ENCODE results near the gene NUP214.
"Not testable (repeated sequence)": the region's sequence is repeated elsewhere in the genome, so short reads cannot be mapped to it uniquely, and the experiment has no call there.

Gene NUP214

DNA sequence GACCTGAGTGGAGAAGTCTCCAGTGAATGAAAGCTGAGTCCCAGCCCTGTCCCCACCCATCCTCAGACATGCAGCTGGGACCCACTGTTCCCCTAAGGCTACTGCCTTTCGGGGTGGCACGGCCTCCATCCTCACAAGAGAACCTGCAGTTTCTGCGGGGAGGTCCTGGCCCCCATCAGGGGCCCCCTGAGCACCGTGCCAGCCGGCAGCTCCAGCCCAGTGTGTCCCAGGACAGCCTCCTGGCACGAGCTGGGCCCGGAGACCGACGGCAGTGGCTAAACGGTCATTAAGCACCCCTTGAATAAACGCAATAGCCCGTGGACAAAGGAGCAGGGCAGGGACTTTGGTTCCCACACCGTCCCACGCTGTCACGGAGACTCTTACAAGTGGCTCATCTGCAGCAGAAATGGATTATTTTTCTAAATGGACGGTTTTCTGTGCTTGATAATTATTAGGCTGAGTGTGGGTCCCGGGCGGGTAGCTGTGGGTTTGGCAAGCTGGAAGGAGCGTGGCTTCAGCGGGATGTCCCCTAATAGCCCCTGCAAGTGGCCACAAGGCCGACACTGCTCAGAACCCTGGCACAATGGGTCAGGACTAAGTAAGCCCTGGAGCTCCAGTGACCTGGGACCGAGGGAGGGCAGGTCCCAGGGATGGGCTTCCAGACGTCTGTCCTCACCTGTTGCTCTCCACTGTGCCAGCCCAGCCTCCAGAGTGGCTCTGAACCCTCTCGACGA lies 133.5 kb downstream of the NUP214 start:
- DNase-seq (ENCODE audit: low read depth in 2 of 3, low spot score in 2 of 3): no peak

DNA sequence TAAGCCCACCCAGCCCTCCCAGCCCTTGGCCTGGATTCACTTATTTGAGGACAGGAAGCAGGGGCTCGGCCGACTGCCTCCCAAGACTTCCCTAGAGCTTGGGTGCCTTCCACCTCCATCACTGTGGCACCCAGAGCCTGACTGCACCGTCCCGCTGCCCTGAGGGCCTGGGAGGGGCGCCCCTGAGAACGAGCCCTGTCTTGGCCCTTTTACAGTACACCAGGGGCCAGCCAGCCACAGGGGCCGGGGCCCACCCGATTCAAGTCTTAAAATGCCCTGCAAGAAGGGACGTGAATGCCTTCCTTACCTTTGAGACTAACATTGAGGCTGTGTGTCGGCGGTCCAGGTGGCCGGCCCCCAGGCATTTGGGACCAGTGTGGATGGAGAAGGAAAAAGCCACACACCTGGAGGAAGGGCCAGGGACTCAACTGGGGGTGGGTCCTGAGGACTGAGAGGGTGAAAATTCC lies 134.1 kb downstream of the NUP214 start:
- DNase-seq (ENCODE audit: low read depth in 2 of 3, low spot score in 2 of 3): no peak

DNA sequence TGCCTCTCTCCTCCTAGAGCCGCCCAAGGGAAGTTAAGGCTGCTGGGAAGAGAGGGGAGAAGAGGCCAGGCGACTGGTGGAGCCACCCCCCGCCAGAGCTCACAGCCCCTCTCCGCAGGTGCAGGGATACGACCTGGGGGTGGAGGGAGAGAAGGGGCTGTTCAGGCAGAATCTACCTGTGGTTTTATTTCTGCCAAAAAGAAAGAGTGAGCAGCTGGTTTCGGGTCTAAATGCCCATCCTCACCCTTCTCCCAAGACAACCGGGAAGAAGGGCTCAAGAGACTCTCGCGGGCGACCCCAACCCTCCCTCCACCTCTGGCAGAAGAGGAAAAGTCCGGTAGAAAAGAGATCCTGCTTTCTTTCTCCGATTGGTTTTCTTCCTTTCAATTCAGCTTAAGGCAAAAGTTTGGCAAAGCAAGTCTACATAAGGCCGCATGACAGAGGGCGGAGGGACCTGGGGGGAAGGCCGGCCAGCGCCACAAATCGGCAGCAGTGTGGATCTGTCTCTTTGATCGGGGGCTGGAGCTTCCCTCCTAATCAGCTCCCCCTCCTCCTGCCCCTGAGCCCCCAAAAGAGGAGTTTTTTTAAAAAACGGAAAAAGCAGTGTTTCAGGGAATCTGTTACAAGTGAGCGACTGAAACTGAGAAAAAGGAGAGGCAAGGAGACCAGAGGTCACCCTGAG lies 134.7 kb downstream of the NUP214 start:
- DNase-seq (ENCODE audit: low read depth in 2 of 3, low spot score in 2 of 3): no peak

DNA sequence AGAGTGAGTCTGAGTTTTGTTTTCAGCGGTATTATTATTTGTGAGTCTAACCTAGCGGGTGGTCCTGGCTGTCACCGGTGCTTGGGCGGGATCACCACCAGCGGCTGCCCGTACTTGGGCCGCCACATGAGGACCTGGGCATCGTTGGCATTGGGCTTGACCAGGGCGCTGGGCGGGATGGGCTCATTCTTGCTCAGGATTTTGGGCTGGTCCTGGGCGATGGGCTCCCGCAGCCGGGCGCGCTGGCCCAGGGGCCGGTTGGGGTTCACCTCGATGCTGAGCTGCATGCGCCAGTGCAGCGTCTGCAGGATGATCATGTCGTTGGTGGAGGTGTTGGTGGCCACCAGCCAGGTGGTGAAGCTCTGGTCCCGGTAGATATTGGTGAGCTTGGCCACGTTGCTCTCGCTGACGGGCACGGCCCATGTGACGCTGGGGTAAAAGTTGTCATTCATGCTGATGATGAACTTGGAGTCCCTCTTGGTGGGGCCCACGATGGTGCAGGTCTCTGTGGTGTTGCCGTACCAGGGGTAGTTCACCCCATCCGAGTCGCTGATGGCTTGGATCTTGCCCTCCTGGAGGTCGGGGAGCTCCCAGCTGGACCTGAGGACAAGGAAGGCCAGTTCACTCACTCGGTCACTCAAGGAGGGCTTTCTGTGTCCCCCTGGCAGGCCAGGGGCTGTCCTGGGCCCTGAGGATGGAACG lies 135.5 kb downstream of the NUP214 start:
- DNase-seq (ENCODE audit: low read depth in 2 of 3, low spot score in 2 of 3): no peak

DNA sequence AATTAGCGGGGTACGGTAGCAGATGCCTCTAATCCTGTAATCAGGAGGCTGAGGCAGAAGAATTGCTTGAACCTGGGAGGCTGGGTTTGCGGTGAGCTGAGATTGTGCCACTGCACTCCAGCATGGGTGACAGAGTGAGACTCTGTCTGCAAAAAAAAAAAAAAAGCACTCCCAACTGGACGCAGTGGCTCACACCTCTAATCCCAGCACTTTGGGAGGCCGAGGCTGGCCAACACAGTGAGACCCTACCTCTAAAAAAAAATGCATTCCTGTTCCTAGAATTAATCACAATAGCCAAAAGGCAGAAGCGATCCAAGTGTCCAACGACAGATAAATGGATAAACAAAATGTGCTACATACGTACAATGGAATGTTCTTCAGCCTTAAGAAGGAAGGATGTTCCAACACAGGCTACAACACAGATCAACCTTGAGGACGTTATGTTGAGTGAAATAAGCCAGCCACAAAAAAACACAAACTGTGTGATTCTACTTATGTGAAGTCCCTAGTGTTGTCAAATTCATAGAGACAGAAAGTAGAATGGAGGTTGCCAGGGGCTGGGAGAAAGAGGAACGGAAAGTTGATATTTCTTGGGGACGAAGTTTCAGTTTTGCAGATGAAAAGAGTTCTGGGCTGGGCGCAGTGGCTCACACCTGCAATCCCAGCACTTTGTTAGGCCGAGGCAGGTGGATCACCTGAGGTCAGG lies 137.1 kb downstream of the NUP214 start:
- DNase-seq (ENCODE audit: low read depth in 2 of 3, low spot score in 2 of 3): no peak

DNA sequence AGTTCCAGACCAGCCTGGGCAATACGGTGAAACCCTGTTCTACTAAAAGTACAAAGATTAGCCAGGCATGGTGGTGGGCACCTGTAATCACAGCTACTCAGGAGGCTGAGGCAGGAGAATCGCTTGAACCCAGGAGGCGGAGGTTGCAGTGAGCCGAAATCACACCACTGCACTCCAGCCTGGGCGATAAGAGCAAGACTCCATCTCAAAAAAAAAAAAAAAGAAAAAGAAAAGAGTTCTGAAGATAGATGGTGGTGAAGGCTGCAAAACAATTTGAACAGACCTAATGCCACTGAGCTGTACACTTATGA lies 137.6 kb downstream of the NUP214 start:
- not testable (repeated sequence) for DNase-seq (ENCODE audit: low read depth in 2 of 3, low spot score in 2 of 3)

DNA sequence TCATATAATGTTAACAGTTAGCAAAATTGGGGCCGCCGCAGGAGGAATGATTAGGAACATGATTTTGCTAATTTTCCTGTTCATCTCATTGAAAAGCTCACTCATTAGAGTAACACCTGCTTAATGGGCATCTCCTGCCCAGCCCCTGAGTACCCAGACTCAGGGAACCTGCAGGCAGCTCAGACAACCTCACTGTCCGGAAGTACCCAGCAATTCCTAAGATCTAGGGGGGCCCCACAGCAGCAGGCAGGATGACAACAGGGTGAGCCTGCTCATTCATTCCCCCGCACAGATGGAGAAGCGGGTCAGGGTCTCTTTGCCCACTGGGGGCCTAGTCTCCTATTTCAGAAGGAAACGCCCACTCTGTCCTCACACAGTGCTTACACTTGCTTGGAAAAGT lies 138.3 kb downstream of the NUP214 start:
- no peak for DNase-seq (ENCODE audit: low read depth in 2 of 3, low spot score in 2 of 3)

DNA sequence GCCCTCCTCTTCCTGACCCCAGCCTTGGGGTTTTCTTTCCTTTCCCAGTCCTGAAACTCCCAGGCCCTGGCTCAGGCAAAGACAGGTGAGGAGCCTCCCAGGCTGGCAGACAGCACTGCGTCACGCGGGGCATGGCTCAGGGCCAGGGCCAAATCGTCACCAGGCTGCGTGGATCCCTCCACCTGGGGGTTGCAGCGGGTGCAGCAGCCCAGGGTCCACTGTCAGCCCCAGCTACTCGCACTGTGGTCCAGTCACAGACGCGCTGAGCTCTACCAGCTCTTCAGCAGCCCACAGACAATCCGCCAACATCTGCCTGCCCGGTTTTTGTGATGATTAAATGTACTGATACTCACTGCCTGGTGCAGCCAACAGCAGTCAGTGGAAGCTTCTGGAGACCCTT lies 138.8 kb downstream of the NUP214 start:
- no peak for DNase-seq (ENCODE audit: low read depth in 2 of 3, low spot score in 2 of 3)

DNA sequence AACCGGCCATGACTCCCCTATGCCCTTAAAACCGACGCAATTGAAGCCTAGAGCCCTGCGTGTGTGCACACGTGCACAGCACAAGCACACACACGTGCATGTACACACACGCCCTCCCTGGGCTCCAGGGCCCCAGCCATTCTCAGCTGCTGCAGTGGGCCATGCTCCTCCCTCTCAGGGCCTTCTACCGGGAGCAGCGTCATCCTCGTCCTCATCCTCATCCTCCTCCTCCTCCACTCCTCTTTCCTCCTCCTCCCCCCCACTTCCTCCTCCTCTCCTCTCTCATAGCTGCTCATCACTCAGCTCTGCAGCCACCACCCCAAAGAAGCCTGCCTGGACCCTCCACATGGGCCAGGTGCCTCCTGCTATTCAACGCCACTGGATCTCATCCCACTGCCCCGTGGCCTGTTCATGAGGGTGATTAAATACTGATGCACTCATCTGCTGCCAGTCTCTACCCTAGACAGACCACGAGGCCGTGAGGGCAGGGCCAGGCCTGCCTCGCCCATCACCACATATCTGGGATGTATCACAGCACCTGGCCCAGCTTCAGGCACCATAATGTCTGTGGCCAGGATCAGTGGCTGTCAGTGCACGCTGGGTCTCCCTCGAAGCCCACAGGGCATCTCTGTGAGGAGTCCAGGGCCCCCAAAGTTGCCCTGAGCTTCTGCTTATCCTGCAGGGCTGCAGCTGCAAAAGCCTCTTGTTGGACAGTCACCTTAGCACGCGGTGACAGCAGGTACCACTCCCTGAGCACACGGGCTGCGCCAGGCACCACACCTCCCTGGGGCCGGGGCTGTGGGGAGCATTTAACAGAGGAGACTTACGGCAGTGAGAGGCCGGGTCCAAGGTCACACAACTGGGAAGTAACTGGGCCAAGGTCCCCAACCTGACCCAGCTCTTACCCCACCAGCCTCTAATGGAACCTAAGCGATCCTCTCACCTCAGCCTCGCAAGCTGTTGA lies 141.2 kb downstream of the NUP214 start:
- DNase-seq (ENCODE audit: low read depth in 2 of 3, low spot score in 2 of 3): no peak

DNA sequence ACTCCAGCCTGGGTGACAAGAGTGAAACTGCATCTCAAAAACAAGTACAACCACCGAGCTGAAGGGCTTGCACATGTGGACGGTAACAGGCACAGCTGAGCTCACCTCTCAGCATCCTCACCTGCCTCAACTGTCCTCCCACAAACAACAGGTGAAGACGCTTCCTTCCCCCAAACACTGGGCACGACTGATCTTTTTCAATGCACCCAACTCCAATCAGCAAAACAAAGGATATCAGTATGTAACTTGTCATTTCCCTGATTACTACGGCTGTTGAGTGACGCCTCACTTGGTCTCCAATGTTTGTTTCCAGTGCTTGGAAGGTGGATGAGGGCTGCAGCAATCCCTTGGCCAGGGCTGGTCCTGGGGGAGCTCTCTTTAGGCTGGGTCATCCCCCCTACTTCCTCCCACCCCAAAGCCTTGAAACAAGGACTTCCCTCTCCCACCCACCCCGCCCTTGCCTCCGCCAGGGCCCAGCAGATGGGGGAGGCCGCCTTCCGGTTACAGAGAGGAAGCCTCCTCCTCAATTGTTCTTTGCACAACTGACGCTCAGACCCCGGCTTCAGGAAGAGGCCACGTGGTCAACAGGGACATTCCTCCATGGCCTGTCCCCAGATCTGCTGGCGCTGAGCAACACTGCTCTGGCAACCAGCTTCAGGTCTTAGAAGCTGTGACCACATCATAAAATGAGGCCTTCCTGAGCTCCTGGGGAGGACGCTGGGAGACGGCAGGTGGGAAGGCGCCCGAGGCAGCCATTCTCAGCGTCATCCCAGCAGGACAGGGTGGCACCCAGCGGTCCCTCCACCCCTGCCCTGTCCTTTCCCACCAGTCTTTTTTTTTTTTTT lies 145.0 kb downstream of the NUP214 start:
- no peak for DNase-seq (ENCODE audit: low read depth in 2 of 3, low spot score in 2 of 3)

DNA sequence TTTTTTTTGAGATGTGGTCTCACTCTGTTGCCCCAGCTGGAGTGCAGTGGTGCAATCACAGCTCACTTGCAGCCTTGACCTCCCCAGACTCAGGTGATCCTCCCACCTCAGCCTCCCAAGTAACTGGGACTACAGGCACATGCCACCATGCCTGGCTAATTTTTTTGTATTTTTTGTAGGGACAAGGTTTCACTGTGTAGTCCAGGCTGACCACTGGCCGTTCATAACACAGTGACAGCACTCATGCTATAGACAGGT lies 145.6 kb downstream of the NUP214 start:
- not testable (repeated sequence) for DNase-seq (ENCODE audit: low read depth in 2 of 3, low spot score in 2 of 3)

DNA sequence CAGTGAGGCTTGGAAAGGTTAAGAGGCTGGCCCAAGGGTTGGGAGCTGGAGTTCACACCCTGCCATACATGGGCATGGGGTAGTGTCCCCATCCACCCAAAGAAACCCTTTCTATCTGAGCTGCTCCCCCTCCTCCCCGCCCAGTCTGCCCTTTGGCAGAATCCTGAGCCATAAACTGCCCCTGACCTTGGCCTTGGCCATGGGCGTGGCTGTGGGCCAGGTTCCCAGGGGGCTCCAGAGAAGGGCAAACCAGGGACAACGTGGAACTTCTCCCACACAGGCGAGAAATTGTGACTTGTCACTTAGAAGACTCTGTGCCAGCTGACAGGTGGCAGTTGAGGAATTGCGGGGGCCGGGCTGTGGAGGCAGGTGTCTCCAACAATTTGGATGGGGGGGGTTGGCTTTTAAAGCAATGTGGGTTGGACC lies 146.1 kb downstream of the NUP214 start:
- no peak for DNase-seq (ENCODE audit: low read depth in 2 of 3, low spot score in 2 of 3)

DNA sequence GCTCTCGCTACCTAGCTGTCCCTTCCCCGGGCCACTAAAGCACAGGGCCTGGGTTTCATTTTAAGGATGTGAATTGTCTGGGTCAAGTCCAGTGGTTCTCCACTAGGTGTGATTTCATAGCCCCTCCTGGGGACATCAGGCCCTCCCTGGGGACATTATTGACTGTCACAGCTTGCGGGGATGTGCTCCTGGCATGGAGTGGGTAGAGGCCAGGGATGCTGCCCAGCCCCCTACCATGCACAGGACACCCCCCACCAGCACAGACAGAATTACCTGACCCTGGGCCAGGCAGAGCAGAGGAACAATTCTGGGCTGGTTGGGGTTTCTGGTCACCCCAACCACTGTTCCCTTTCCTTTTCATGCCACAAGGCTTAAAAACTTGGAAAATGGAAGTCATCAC lies 146.8 kb downstream of the NUP214 start:
- DNase-seq (ENCODE audit: low read depth in 2 of 3, low spot score in 2 of 3): no peak

DNA sequence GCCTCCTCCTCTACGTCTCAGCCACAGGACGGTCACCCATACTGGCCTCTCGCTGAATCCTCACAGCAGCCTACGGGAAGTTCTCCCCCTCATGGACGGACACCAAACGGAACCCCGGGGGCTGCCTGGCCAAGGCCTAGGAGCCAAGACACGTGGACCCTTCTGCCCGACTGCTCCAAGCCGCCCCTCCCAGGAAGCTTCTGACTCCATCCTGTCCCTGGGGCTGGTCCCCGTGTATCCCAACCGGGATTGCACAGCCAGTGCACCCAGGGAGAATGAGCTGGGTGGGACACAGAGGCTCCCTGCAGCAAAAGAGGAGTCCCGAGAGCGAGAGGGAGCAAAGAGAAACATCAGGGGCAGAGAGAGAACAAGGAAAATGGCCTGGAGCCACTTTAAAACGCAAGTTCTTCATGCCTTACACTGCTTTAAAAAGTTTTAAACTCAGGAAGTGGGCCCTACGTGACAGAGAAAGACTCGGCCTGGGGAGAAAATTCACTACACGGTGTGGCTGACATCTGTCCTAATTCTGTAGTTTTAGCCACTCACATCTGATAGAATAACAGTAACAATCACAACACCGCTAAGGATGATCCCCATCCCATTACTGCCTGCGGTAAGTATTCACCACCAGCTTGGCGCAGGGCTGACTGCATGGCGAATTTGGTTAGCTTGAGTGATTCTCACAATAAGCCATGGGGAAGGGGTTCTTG lies 147.9 kb downstream of the NUP214 start:
- DNase-seq (ENCODE audit: low read depth in 2 of 3, low spot score in 2 of 3): no peak

DNA sequence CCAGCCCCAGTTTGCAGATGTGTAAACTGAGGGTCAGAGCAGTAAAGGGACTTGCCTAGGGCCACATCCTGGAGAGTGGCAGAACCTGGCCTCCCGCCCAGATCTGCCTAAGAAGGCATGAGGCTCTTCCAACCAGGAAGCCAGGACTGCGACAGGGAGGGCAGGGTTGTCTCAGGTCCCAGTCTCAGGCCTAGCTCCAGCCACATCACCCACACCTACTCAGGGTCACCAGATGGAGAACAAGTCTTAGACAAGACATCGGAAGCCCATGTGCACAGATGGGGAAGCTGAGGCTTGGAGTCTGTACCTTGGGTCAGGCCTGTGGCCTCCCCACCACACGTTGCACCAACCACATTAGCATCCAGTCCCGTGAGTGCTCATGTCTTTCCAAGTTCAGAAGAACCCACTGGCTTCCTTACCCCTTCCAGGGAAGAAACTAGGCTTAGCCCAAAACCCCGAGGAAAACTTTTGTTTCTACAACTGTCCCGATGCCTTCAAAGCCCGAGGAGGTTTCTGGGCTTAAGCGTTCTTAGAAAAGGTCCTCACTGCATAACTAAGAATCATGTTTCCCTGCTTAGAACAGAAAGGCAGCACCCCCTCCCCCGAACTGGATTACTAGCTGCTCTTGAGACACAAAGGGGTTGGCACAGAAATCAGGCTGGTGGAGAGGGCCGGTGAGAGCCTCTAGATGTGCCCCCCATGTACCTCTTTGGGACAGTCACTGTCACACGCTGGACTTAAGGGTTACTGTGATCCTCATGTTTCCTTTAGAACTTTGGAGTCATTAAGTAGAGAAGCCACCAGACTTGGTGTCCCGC lies 148.7 kb downstream of the NUP214 start:
- DNase-seq (ENCODE audit: low read depth in 2 of 3, low spot score in 2 of 3): no peak

DNA sequence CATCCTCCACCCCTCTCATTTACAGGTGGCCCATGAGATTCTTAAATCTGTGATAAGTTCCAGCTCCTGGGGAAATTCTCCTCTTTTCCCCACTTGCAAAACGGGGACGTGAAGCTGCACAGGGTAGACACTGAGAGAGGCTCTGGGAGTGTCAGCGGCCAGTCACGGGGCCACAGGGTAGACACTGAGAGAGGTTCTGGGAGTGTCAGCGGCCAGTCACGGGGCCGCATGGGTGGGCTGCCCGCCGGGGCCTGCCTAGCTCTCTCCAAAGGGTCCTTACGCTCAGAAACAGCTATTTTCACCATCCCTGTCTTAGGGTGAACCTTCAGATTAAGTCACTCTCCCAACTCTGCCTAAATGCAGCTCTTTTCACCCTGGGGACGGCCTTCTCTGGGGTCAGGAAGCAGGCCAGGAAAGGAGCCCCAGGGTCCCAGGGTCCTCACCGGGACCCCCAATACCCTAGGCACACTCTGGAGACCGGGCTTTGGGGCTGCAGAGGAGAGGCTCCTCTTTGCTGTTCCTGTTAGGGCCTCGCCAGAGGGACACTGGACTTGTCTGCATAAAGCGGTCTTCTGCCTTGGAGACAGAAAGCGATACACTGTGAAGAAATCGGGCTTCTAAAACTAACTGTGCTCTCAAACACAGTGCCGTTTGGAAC lies 149.4 kb downstream of the NUP214 start:
- no peak for DNase-seq (ENCODE audit: low read depth in 2 of 3, low spot score in 2 of 3)

DNA sequence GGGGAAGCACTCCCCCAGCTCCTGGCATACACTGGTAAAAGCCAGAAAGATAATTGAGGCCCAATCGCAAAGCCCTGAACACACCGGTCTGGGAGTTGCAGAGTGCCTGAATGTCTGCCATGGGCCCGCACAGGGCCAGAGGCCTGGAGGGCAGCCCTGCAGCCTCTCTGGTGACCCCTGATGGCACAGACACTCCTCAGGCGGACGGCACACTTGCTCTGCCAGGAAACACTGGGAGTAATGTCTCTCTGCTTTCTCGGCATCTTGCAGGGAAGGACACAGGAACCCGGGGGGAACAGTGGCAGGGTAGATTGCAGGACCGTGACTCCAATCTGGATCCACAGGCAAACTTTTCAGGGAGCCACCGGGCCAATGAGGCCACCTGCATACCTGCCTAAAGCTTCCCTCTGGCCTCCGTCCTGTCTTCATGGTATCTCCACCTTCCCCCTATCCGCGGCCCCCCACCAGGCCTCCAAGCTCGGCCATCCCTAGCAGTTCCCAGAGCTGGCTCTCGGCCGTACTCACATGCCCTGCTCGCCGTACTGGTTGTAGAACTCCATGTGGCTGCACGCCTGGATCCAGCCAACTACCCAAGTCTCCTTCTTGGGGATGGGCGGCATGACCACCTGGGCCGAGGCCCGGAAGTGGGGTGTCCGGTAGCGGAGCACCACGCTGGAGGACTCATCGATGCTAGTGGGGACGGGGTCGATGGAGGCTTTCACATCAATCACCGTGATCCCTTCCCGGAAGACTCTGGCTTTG lies 150.1 kb downstream of the NUP214 start:
- DNase-seq (ENCODE audit: low read depth in 2 of 3, low spot score in 2 of 3): no peak
